ENCODE data around the gene TNFSF12.
A peak's percentile ranks its signal among the peaks of the same experiment; 100 is the strongest.

The TNFSF12 gene

DNA sequence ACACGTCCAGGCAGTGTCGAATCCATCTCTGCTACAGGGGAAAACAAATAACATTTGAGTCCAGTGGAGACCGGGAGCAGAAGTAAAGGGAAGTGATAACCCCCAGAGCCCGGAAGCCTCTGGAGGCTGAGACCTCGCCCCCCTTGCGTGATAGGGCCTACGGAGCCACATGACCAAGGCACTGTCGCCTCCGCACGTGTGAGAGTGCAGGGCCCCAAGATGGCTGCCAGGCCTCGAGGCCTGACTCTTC lies 23.4 kb downstream of the TNFSF12 start:
- DNase-seq: no peak

DNA sequence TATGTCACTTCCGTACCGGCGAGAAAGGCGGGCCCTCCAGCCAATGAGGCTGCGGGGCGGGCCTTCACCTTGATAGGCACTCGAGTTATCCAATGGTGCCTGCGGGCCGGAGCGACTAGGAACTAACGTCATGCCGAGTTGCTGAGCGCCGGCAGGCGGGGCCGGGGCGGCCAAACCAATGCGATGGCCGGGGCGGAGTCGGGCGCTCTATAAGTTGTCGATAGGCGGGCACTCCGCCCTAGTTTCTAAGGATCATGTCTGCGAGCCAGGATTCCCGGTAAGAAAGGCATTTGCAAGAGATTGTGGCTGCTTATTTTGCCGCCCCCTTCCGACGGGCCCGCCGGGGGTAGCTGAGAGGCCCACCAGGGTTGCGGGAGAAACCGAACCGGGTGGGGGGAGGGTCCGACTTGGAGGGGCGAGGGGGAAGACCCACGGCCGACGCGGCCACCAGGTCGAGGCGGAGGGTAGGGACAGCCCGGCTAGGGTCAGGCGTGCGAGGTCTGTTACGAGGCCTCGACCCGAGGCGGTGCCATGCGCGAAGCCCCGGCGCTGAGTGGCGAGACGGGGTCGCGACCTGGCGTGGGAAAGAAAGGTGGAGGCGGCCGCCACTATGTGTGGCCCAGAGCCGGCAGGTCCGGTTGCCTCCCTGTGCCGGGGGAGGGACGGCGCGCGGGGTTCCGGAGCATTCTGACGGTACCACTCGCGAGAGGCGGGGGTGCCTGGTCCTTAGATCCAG lies 23.9 kb downstream of the TNFSF12 start:
- DNase-seq: peak; percentile 100

DNA sequence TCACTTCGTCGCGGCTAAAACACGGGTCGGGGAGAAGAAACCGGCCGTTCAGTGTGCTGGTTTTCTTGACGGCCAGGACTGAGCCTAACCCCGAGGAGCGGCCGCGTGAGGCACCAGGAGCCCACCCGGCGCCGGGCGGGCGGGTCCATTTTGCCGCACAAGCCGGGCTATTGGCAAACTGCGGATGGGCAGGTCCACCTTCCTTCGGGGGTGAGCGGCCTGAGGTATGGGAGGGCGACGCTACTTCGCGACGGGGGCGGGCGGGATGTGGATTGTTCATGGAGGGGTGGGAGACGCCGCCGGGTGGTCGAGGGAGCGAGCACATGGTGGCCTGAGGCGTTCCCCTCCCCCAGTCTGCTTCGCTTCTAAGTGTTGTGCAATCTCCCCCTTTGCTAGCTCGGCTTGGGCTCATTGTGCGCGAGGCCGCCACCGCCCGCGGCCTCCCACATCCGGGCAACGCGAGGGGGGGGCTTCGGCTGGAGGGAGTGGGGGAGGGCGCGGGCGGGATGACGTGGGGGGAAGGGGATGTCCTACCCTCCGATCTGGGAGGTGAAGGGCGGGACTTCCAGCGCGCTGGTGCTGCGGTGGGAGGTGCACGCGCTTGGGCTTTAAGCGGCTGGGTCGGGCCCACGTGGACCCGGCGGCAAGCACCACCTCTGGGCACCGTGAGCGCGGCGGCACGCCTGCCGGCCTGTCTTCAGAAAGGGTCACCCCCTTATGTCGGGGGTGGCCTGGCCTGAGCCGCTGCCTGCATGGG lies 24.6 kb downstream of the TNFSF12 start:
- DNase-seq: peak; percentile 94

DNA sequence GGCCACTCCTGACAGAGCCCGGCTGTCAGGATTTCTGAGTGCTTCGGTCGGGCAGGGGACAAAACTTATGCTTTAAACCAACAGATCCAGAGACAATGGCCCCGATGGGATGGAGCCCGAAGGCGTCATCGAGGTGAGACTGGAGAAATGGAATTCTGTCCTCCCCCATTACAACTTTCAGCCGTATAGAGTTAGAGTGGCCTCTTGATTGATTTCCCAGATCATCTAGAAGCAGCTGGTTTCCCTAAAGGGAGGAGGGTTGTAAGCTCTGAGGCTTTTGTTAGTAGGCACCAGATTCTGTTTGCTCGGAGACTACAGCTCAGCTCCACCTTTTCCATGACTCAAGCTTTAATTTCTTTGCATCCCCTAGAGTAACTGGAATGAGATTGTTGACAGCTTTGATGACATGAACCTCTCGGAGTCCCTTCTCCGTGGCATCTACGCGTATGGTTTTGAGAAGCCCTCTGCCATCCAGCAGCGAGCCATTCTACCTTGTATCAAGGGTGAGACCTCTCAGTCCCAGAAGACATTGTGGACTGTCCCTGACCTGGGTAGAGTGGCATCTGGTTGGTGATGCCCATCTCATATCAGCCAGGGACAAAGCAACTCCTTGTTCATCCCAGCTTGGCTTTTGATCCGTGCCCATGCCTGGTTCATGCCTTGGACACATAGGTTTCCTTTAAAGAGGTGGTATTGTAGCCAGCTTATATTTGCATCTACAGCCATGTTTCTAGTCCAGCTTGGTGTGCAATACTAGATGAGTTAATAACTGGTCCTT lies 25.5 kb downstream of the TNFSF12 start:
- no peak for DNase-seq

DNA sequence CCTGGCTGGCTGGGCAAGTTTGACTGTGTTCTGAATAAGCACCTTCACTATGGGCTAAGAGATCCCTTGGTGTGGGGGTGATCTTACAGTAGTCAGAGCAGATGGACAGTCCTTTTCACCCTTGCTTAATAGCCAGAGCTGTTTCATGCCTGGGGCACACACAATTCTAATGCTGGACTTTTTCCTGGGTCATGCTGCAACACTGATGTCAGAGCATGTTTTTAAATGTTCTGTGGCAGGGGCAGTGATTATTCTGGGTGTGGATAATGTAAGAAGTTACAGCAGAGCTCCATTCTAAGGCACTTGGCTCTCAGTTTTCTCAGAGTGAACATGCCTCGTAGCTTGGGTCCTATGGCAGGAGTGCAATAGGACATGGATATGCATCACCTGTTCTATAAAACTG lies 26.6 kb downstream of the TNFSF12 start:
- no peak for DNase-seq

DNA sequence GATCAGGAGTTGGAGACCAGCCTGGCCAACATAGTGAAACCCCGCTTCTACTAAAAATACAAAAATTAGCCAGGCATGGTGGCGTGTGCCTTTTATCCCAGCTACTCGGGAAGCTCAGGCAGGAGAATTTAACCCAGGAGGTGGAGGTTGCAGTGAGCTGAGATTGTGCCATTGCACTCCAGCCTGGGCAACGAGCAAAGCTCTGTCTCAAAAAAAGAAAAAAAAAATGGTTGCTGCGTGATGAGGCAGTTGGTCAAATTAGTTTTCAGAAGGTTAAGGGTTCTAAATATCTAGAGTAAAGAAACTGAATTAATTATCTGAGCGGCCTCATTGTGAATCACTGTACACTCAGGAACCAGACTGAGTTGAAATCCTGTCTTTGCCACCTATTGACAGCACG lies 27.1 kb downstream of the TNFSF12 start:
- no peak for DNase-seq

DNA sequence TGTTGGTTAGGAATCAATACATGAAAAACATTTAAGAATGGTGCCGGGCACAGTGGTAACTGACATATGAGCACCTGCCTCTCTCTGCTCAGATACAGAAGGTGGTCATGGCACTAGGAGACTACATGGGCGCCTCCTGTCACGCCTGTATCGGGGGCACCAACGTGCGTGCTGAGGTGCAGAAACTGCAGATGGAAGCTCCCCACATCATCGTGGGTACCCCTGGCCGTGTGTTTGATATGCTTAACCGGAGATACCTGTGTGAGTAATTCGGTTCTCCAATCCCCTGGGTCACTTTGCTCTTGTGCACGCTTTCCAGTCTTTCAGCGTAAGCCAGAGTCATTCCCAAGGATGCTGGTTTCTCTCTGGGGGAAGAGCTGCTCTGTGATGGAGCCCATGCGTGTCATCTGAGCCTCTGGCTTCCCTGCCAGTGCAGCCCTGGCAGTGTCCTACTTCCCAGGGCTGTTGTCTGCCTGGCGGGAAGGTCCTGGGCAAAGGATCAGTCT lies 27.6 kb downstream of the TNFSF12 start:
- no peak for DNase-seq

DNA sequence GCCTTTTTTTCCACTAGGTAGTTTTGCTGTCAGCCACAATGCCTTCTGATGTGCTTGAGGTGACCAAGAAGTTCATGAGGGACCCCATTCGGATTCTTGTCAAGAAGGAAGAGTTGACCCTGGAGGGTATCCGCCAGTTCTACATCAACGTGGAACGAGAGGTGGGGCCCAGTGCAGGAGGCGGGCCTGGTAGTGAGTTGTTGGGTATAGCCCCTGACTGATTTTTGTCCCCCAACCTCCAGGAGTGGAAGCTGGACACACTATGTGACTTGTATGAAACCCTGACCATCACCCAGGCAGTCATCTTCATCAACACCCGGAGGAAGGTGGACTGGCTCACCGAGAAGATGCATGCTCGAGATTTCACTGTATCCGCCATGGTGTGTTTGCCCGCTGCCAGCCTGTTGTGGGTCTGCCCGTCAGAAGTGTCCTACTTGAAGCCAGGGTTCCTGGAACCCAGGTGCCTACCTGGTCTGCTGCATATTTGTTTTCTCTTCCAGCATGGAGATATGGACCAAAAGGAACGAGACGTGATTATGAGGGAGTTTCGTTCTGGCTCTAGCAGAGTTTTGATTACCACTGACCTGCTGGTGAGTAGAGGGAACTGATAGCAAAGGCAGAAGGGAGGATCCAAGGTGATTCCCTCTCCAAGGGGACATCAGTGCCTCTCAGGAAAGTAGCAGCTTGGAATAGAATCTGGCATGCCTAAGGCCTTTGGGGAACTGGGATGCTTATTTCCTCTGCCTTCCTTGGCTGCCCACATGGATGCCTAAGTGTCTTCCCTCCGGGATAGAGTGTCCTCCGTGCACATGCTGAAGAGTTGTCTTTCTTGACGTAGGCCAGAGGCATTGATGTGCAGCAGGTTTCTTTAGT lies 28.7 kb downstream of the TNFSF12 start:
- DNase-seq: no peak

DNA sequence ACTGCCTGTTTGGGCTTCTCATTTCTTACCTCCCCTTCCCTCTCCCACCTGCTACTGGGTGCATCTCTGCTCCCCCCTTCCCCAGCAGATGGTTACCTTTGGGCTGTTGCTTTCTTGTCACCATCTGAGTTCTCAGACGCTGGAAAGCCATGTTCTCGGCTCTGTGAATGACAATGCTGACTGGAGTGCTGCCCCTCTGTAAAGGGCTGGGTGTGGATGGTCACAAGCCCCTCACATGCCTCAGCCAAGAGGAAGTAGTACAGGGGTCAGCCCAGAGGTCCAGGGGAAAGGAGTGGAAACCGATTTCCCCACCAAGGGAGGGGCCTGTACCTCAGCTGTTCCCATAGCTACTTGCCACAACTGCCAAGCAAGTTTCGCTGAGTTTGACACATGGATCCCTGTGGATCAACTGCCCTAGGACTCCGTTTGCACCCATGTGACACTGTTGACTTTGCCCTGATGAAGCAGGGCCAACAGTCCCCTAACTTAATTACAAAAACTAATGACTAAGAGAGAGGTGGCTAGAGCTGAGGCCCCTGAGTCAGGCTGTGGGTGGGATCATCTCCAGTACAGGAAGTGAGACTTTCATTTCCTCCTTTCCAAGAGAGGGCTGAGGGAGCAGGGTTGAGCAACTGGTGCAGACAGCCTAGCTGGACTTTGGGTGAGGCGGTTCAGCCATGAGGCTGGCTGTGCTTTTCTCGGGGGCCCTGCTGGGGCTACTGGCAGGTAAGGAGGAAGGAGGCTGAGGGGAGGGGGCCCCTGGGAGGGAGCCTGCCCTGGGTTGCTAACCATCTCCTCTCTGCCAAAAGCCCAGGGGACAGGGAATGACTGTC lies 30.4 kb downstream of the TNFSF12 start, which contains the start of gene CD68:
Gene CD68, plus strand, starts transcription at position 638 of the 833 bp plus-strand sequence. Its CDS starts 40 bp downstream, at position 678.
- DNase-seq: peak; percentile 88

DNA sequence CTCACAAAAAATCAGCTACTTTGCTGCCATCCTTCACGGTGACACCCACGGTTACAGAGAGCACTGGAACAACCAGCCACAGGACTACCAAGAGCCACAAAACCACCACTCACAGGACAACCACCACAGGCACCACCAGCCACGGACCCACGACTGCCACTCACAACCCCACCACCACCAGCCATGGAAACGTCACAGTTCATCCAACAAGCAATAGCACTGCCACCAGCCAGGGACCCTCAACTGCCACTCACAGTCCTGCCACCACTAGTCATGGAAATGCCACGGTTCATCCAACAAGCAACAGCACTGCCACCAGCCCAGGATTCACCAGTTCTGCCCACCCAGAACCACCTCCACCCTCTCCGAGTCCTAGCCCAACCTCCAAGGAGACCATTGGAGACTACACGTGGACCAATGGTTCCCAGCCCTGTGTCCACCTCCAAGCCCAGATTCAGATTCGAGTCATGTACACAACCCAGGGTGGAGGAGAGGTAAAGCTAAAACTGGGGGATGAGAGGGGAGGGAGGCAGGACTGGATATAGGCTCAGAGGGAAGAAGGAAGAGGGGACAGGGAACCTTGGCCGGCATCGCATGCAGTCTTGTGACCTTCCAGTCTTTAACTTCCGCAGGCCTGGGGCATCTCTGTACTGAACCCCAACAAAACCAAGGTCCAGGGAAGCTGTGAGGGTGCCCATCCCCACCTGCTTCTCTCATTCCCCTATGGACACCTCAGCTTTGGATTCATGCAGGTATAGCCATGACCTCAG lies 31.2 kb downstream of the TNFSF12 start:
- DNase-seq: peak; percentile 39

DNA sequence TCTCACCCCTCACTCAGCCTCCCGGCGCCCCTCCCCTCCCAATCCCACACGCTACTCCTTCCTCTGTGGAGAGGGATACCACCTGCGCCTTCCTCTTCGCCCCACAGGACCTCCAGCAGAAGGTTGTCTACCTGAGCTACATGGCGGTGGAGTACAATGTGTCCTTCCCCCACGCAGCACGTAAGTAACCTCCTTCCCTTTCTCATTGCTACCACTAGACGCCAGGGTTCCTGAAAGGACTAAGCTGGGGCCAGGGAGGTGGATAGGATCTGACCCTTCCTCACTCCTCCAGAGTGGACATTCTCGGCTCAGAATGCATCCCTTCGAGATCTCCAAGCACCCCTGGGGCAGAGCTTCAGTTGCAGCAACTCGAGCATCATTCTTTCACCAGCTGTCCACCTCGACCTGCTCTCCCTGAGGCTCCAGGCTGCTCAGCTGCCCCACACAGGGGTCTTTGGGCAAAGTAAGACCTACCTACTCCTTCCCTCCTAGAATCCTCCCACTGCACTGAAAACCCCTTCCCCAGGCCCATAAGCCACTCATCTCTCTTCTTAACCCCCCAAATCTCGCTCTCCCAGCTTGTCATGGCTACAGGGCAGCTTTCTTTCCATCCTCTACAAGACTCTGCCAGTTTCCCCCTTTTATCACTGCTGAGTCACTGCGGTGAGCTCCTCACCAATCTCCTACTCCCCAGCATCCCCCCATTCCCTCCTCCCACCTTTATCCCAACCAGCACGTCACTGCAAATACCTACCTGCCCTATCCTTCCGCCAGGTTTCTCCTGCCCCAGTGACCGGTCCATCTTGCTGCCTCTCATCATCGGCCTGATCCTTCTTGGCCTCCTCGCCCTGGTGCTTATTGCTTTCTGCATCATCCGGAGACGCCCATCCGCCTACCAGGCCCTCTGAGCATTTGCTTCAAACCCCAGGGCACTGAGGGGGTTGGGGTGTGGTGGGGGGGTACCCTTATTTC lies 32.0 kb downstream of the TNFSF12 start:
- DNase-seq: no peak

DNA sequence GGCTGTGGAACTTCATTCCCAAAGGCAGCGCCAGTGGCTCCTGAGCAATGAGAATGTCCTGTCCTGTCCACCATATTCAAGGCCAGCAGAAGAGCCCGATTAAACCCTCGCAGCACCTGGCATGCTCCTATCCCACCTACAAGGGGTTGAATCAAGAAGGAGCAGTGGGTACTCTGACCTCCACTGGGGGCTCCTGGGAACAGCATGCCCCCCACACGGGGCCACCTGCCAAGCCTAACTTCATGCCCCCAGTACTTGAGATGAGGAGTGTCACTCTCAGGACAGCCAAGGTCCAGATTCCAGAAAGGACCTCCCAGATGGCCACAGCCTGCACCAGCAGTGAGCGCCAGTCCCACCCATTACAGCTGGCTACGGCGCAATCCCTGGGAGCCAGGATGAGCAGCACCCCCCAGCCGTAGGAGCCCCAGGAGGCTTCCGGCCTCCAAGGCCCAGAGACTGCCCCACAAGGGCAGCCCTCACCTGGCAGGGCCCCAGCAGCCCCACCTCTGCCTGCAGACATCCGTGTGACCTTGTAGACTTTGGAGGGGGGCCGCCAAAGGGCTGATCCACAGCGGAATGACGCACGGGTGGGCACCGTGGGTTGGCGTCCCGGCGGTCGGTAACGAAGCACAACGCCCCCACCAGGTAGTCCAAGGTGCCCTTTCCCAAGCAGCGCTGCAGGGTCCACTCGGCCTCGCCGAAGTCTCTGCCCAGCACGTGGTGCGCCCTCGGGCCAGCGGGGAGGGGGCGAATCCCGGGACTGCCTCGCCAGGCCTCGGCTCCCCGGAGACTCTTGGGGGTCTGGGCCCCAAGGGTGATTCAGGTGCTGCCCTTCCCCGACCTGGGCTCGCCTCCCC lies 33.8 kb downstream of the TNFSF12 start:
- DNase-seq: no peak

DNA sequence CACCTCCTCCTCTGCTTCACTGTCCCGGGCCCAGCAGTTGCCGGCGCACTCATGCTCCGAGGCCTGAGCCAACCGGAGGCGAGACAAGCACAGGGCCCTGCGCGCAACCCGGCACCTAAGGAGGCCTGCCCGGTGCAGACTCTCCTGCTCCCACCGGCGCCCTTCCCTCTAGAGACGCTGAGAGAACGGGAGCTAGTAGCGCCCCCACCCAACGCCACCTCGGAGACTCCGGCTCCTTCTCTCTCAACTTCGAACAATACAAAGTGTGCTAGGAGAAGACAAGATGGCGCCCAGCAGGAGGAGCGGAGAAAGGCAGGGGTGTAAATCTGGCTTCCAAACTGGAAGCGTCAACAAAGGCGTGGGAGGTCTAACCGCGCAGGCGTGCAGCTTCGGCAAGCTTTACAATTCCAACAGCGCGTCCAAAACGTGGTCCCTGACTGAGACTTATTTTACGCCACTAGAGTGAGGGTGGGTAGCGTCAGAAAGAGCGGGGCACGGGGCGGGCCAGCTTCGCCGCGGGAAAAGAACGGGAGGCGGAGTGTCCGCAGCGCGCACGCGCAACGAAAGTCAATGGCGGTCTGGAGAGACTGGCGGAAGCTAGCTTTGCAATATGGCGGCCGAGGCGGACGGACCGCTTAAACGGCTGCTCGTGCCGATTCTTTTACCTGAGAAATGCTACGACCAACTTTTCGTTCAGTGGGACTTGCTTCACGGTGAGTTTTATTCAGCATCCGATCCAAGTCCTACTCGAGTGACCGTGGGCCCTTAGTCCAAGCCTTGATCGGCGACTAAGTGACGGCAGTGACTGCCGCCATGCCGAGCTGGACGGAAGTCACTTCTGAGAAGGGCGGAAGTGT lies 34.6 kb downstream of the TNFSF12 start, which contains the start of gene MPDU1:
Gene MPDU1, plus strand, starts transcription at position 600 of the 857 bp plus-strand sequence. Its CDS starts 11 bp downstream, at position 611.
- DNase-seq: peak; percentile 96

DNA sequence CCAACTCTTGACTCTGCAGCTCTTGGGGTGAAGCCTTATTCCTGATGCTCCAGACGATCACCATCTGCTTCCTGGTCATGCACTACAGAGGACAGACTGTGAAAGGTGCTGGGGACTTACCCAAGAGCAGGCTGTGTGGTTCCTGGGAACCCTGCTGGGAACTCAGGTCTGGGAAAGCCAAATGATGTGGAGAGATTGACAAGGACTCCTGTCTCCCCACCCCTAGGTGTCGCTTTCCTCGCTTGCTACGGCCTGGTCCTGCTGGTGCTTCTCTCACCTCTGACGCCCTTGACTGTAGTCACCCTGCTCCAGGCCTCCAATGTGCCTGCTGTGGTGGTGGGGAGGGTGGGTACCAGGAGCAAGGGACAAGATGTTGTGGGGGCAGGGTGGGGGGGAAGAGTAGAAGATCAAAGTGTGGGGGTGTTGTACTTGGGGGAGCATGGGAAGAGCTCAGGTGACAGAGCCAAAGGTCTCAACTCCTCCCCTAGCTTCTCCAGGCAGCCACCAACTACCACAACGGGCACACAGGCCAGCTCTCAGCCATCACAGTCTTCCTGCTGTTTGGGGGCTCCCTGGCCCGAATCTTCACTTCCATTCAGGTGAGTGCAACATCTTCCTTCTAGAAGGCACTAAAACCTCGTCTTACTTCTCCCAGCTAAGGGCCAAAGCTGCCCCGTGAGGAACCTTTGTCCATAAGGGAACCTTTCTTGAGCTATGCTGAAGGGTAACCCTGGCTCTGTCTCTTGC lies 38.0 kb downstream of the TNFSF12 start:
- DNase-seq: no peak

DNA sequence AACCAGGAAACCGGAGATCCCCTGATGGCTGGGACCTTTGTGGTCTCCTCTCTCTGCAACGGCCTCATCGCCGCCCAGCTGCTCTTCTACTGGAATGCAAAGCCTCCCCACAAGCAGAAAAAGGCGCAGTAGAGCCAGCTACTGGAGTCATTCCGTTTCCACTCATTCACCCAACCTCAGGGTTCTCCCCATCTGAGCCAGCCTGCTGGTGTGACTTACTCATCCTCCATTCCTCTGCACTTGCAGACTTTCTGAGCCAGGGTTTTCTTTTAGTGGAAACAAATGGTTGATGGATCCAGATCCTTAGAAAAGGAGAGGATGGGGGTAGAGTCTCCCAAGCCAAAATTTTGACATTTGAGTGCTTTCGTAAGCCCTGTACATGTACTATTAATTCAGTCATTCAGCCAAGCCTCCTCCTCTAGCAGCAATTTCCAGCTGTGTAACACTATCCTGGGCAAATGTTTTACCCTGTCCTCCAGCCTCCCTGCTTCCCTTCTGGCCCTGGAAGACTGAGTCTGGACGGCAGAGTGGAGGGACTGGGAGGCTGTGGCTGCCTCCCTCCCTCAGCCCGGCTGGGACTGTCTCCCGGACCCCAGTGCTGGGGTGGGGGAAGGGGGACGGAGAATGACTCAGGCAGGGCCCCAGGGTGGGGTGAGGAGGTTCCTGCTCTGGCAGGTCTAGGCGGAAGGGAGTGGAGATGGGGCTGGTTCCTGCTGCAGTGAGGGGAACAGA lies 38.7 kb downstream of the TNFSF12 start:
- peak; percentile 20 for DNase-seq
